OCI-LY7 (cell line): ENCODE data around the gene SLC25A22. TPM values are rescaled to one million over a fixed set of nuclear protein-coding genes. Genes with fewer than 3 reads are reported as not detected.
A peak's percentile ranks its signal among the peaks of the same experiment; 100 is the strongest.

Source experiments
- BruUV-seq: library from RNA; stranded (reverse); fragments of 400-500 nt; replicated peaks from 2 replicates; lab custom pipeline; 2021; lab: Mats Ljungman, UMichigan
- CTCF ChIA-PET: fragments of 300-600 bp; sonication (Branson Sonifier 250); formaldehyde crosslinking; loops from one replicate; lab custom pipeline; 2022; ENCODE audit warnings: antibody characterized with exemption; ENCODE audit not compliant: unreplicated experiment; lab: Charles Lee
- POLR2A ChIA-PET: fragments of 300-600 bp; sonication (Branson Sonifier 250); formaldehyde crosslinking; loops from one replicate; lab custom pipeline; 2022; ENCODE audit warnings: antibody characterized with exemption; lab: Charles Lee
- DNase-seq: peaks from one replicate; pipeline ENCODE4 v3.0.0-alpha.2; 2015; ENCODE audit warnings: low spot score
- H2AFZ ChIP-seq: fragments of 200-600 bp; sonication (generic), shearing (Covaris generic); 2 replicates; pipeline ENCODE4 v1.6.1; 2014; ENCODE audit warnings: mild to moderate bottlenecking, antibody characterized with exemption, low read length, moderate library complexity
- H3K27ac ChIP-seq: fragments of 200-600 bp; sonication (generic); 2 replicates; pipeline ENCODE4 v1.5.1; 2014; ENCODE audit warnings: mixed run types, low read depth, mild to moderate bottlenecking, moderate library complexity, low read length, inconsistent platforms; ENCODE audit not compliant: poor library complexity, severe bottlenecking
- H3K36me3 ChIP-seq: fragments of 200-600 bp; sonication (generic); 2 replicates; pipeline ENCODE4 v1.6.1; 2014; ENCODE audit warnings: mild to moderate bottlenecking, antibody characterized with exemption, low read length, moderate library complexity, mixed read lengths; ENCODE audit not compliant: insufficient read depth
- H3K4me1 ChIP-seq: fragments of 200-600 bp; sonication (generic); 2 replicates; pipeline ENCODE4 v1.5.1; 2014; ENCODE audit warnings: mild to moderate bottlenecking, low read length; ENCODE audit not compliant: insufficient read depth, poor library complexity, severe bottlenecking
- H3K4me2 ChIP-seq: fragments of 200-600 bp; sonication (generic); 2 replicates; pipeline ENCODE4 v1.6.1; 2014; ENCODE audit warnings: mild to moderate bottlenecking, low read length
- H3K4me3 ChIP-seq: fragments of 200-600 bp; sonication (generic); 2 replicates; pipeline ENCODE4 v1.5.1; 2014; ENCODE audit warnings: mild to moderate bottlenecking, low read depth, low read length; ENCODE audit not compliant: poor library complexity, severe bottlenecking
- H3K79me2 ChIP-seq: fragments of 200-600 bp; sonication (generic); 2 replicates; pipeline ENCODE4 v1.6.1; 2016; ENCODE audit warnings: low read depth, mild to moderate bottlenecking, low read length, moderate library complexity, mixed read lengths; ENCODE audit not compliant: insufficient read depth
- H3K9me2 ChIP-seq: fragments of 200-600 bp; sonication (generic); 2 replicates; pipeline ENCODE4 v1.6.1; 2016; ENCODE audit warnings: mild to moderate bottlenecking, low read length, mixed read lengths; ENCODE audit not compliant: insufficient read depth
- H3K9me3 ChIP-seq: fragments of 200-600 bp; sonication (generic); 2 replicates; pipeline ENCODE4 v1.6.1; 2014; ENCODE audit warnings: mild to moderate bottlenecking, mixed run types, low read length, mixed read lengths
- H4K20me1 ChIP-seq: fragments of 200-600 bp; sonication (generic); 2 replicates; pipeline ENCODE4 v1.6.1; 2014; ENCODE audit warnings: mild to moderate bottlenecking, antibody characterized with exemption, low read length, moderate library complexity, mixed read lengths; ENCODE audit not compliant: insufficient read depth
- CTCF ChIP-seq: fragments of 200-600 bp; sonication (generic); conservative IDR thresholded peaks from 2 replicates; pipeline ENCODE4 v1.5.1; 2014; ENCODE audit warnings: mild to moderate bottlenecking, antibody characterized with exemption, low read length, moderate library complexity, mixed read lengths
- EZH2phosphoT487 ChIP-seq: fragments of 200-600 bp; sonication (generic); IDR thresholded peaks from 2 replicates; pipeline ENCODE4 v1.6.1; 2018; ENCODE audit warnings: low read depth, borderline replicate concordance, mild to moderate bottlenecking, mixed run types, antibody characterized with exemption, low read length, moderate library complexity, mixed read lengths
- intact Hi-C: fragments of 100-400 bp; cut with micrococcal nuclease; formaldehyde crosslinking; loops from one replicate; pipeline ENCODE4 v1.10.0; 2022; ENCODE audit not compliant: unreplicated experiment
- total RNA-seq, 2 experiments: library from RNA; depleted of rRNA in 1 of 2; stranded (reverse); fragments of >200 nt in 1 of 2; shearing (Covaris generic) in 1 of 2; gene quantifications; 2 replicates each; pipeline ENCODE4 v1.2.3, GENCODE V29; 2014 to 2022

SLC25A22 gene
- total RNA-seq, 2 experiments from 2014 or later = 30.8 to 50.9 TPM

DNA sequence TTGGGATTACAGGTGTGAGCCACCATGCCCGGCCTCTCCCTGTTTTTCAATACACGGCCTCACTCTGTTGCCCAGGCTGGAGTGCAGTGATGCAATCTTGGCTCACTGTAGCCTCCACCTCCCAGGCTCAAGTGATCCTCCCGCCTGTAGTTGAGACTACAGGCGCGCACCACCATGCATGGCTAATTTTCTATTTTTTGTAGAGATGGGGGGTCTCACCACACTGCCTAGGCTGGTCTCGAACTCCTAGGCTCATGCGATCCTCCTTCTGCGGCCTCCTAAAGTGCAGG, 32.3 kb downstream of the SLC25A22 start:
- TF ChIP-seq CTCF (no peak), EZH2phosphoT487 (no peak)
- intact Hi-C loops = loop anchor here (1.0 kb wide), 1 partner anchor 37 kb away; no protein-coding TSS in a partner anchor
- POLR2A ChIA-PET = no interaction called here

GRCh38 chr11:765025-765801, 32.9 kb downstream of the SLC25A22 start:
- CTCF ChIA-PET = no interaction called here
- peak; percentile 65 for DNase-seq
- no peaks in the 10 kb centered on the region for H3K9me3 ChIP-seq

More for the DNA sequence above, 32.3 kb downstream of the SLC25A22 start:
- H3K4me1 ChIP-seq = no peaks in the 10 kb centered on the region
- H3K9me2 ChIP-seq = no peaks in the 10 kb centered on the region
- H3K27ac ChIP-seq = no peak overlapping the region
- no peak overlapping the region for H3K4me2 ChIP-seq
- H3K36me3 ChIP-seq = peaks cover 88% of the 10 kb centered on the region
- CTCF ChIA-PET = no interaction called here
- no peaks in the 10 kb centered on the region for H3K79me2 ChIP-seq
- H2AFZ ChIP-seq = no peak overlapping the region
- no peak for DNase-seq
- H3K9me3 ChIP-seq = no peaks in the 10 kb centered on the region
- H4K20me1 ChIP-seq = no peaks in the 10 kb centered on the region
- no TSS peak for BruUV-seq
- no peak overlapping the region for H3K4me3 ChIP-seq

More at GRCh38 chr11:765025-765801, 32.9 kb downstream of the SLC25A22 start:
- intact Hi-C loops = loop anchor here (1.0 kb wide), 1 partner anchor 37 kb away; no protein-coding TSS in a partner anchor
- peaks cover 88% of the 10 kb centered on the region for H3K36me3 ChIP-seq
- no peaks in the 10 kb centered on the region for H3K4me1 ChIP-seq
- no peaks in the 10 kb centered on the region for H3K9me2 ChIP-seq
- no peak overlapping the region for H3K27ac ChIP-seq
- POLR2A ChIA-PET = no interaction called here
- no peak overlapping the region for H2AFZ ChIP-seq
- H3K4me2 ChIP-seq = no peak overlapping the region
- no peak overlapping the region for H3K4me3 ChIP-seq
- no peaks in the 10 kb centered on the region for H3K79me2 ChIP-seq
- no peak for TF ChIP-seq EZH2phosphoT487
- TF ChIP-seq CTCF = peak; percentile 75
- H4K20me1 ChIP-seq = no peaks in the 10 kb centered on the region
- BruUV-seq = no TSS peak
